Muscle layer of duodenum (tissue), 2 donors: ENCODE measurements around the gene ZFAND4.
"Not testable (repeated sequence)": the region's sequence is repeated elsewhere in the genome, so short reads cannot be mapped to it uniquely, and the experiment has no call there.

Source experiments
- H3K27ac ChIP-seq: one replicate; pipeline ENCODE4 v1.7.0; 2013; ENCODE audit warnings: mild to moderate bottlenecking, low read length
- H3K27me3 ChIP-seq: one replicate; pipeline ENCODE4 v1.7.0; 2013; ENCODE audit warnings: low read depth, mild to moderate bottlenecking, control low read depth, low read length
- H3K36me3 ChIP-seq, 2 donors: one replicate each; pipeline ENCODE4 v1.7.0; 2013; ENCODE audit warnings: low read length in 2 of 2, control low read depth in 1 of 2, mild to moderate bottlenecking in 1 of 2; ENCODE audit not compliant: insufficient read depth in 2 of 2, control insufficient read depth in 1 of 2
- H3K4me1 ChIP-seq, 2 donors: one replicate each; pipeline ENCODE4 v1.7.0; 2013; ENCODE audit warnings: low read length in 2 of 2, mild to moderate bottlenecking in 2 of 2, control low read depth in 1 of 2, moderate library complexity in 1 of 2; ENCODE audit not compliant: insufficient read depth in 2 of 2, control insufficient read depth in 1 of 2
- H3K4me3 ChIP-seq, 2 donors: one replicate each; pipeline ENCODE4 v1.7.0; 2013; ENCODE audit warnings: low read length in 2 of 2, low read depth in 1 of 2, mild to moderate bottlenecking in 1 of 2
- H3K9me3 ChIP-seq, 2 donors: one replicate each; pipeline ENCODE4 v1.7.0; 2013; ENCODE audit warnings: low read length in 2 of 2, control low read depth in 1 of 2, mild to moderate bottlenecking in 1 of 2; ENCODE audit not compliant: control insufficient read depth in 1 of 2
- donor health status: healthy.

Gene ZFAND4

DNA sequence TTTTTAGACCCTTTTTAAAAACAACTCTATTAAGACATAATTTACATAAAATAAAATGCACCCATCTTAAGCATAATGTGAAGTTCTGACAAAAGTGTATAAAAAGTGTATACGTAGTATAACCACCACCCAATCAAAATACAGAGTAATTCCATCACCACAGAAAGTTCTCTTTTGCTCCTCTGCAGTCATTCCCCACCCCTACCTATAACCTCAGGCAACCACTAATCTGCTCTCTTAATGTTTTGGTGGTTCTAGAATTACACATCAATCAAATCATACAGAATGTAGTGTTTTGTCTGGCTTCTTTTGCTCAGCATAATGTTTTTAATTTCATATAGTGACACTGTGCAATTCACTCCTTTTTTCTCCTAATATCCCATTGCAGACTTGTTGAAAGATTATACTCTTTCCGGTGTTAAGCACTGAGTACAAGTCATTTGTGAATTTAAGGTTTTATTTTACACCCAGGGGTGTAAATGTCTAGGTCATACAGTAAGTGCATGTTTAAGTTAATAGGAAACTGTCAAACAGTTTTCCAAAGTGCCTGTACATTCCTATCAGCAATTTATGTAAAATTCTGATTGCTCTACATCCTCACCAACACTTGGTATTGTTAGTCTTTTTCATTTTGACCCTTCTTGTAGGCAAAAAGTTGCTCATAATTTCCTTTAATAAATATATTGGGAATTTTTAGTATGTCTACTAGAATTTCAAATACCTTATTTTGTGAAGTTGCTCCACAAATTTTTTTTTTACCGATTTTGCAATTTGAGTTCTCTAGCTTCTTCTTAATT lies 86.3 kb downstream of the ZFAND4 start:
- no peaks in the 10 kb centered on the region for H3K4me1 ChIP-seq
- H3K27ac ChIP-seq = no peak overlapping the region
- H3K27me3 ChIP-seq = no peaks in the 10 kb centered on the region
- H3K9me3 ChIP-seq = no peaks in the 10 kb centered on the region
- peaks cover 0 to 5% of the 10 kb centered on the region in 2 donors for H3K36me3 ChIP-seq
- H3K4me3 ChIP-seq = no peak overlapping the region

DNA sequence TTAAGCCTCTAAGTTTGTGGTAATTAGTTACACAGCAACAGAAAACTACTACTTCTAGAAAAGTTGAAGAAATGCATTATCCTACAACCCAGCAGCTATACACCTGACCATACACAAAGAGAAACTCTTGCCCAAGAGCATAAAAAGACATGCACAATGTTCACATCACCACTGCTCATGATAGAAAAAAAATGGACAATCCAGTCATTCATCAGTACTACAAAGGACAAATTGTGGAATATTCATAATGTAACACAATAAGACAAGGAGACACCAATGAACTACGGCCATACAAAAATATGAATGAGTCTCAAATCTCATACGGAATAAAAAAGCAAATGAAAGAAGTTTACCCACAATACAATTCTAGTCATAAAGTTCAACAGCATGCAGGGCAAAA lies 87.4 kb downstream of the ZFAND4 start:
- no peaks in the 10 kb centered on the region for H3K27me3 ChIP-seq
- no peaks in the 10 kb centered on the region for H3K9me3 ChIP-seq
- no peak overlapping the region for H3K27ac ChIP-seq
- no peak overlapping the region for H3K4me3 ChIP-seq
- peaks cover 0 to 5% of the 10 kb centered on the region in 2 donors for H3K4me1 ChIP-seq
- H3K36me3 ChIP-seq = peaks cover 0 to 5% of the 10 kb centered on the region in 2 donors

DNA sequence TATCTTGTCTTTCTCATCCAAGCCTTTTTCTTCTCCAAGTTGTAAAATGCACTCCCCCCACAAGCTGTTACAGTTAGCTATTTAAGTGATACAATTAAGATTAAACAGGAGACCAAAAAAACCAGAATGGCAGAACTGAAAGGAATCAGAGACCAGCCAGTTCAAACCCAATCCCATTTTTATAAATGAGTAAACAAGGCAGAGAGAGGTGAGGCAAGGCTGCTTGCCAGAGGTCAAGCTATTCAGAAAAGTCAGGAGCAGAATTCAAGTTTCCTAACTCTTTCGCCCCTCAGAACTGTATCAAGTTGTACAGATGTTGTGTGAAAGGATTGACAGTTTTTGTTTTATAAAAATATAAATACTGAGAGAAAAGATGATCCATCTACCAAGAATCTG lies 90.2 kb downstream of the ZFAND4 start:
- no peak overlapping the region for H3K4me3 ChIP-seq
- H3K27ac ChIP-seq = no peak overlapping the region
- no peaks in the 10 kb centered on the region for H3K27me3 ChIP-seq
- H3K9me3 ChIP-seq = no peaks in the 10 kb centered on the region
- peaks cover 0 to 5% of the 10 kb centered on the region in 2 donors for H3K4me1 ChIP-seq
- H3K36me3 ChIP-seq = no peaks in the 10 kb centered on the region

DNA sequence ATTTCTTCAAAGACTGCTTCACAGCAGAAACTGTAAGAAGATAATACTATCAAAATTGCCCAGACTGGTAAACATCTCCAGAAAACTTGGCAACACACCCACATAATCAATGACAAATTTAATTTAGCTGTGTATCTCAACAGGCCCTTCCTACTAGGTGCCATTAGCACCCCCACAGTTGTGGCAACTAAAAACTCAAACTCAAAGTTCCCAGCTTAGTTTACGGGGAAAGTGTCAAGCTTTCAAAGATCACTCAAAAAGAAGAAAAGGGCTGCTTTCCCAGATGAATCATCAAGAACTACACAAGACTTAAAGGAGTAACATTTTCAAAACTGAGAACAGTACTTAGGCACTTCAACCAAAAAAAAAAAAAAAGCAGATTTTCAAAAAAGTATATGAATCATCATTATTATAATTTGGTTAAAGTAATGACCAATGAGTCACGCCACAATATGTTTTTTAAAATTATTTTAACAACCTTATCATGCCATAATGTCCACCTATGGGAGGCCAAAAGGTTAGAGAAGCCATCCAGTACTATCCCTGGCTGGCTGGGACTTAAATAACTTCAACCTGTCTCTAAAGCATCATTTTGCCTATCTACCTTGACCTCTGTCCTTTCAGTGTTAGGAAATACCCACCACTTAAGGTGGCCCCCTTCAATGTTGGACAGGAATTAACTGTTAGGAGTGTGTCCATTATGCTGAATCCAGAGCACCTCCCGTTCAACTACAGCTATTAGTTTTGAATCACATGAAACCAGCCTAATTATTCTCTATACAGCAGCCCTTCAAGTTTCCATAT lies 90.8 kb downstream of the ZFAND4 start:
- Histone ChIP-seq H3K27me3 (no peaks in the 10 kb centered on the region), H3K4me3 (no peak overlapping the region), H3K36me3 (no peaks in the 10 kb centered on the region), H3K4me1 (peaks cover 0 to 5% of the 10 kb centered on the region in 2 donors), H3K27ac (no peak overlapping the region), H3K9me3 (no peaks in the 10 kb centered on the region)

DNA sequence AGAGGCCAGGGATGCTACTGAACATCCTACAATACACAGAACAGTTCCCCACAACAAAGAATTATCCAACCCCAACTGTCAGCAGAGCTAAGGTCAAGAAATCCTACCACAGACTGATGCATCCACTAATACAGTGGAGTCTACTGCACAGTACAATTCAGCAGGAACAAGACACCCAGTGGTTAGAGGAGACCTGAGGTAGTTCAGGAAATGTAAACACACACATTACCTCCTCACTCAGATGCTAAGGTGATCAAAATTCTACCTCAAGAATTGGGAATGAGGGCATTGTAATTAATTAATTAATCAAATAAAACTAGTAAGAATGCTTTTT lies 91.4 kb downstream of the ZFAND4 start:
- no peaks in the 10 kb centered on the region for H3K9me3 ChIP-seq
- no peaks in the 10 kb centered on the region for H3K27me3 ChIP-seq
- H3K36me3 ChIP-seq = no peaks in the 10 kb centered on the region
- H3K4me3 ChIP-seq = peak overlapping the region in 1 of 2 donors; percentile 61
- peaks cover 0 to 5% of the 10 kb centered on the region in 2 donors for H3K4me1 ChIP-seq
- H3K27ac ChIP-seq = peak overlapping the region; percentile 81

DNA sequence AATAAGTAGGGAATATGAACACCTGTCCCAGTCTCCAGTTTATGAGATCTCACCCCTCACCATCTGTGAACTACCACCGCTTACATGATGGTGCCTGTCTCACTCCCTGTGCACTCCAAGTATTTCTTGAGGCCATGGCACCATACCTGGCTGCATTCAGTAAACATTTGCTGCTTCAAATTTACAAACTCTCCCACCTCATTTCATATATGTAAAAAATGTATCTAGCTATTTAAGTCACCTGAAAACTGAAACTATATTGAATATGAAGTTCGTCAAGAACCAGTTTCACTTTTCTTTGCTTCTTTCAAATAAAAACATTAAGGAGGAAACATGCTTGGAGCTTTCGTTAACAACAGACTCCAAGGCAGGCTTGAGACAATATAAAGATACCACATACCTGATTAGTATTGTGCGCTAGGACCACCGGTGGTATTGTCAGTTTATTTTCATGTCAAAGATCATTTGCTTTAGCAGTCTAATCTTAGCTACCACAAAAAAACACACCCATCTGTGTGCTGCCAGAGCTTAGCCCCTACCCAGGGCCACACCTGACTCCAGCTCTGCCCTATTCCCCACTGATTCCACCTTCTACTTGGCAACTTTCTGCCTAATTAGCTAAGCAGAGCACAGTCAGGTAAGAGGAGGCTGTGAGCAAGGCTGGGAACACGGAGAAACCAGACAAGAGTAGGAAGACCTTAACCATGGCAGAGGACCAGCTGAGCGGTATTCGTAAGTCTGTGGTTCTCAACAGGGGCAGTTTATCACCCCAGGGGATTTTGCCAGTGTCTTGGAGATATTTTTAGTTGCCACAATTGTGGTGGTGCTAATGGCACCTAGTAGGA lies 92.0 kb downstream of the ZFAND4 start:
- no peaks in the 10 kb centered on the region for H3K36me3 ChIP-seq
- peak overlapping the region in 1 of 2 donors; percentile 61 for H3K4me3 ChIP-seq
- H3K4me1 ChIP-seq = peaks cover 0 to 5% of the 10 kb centered on the region in 2 donors
- H3K9me3 ChIP-seq = no peaks in the 10 kb centered on the region
- peak overlapping the region; percentile 81 for H3K27ac ChIP-seq
- H3K27me3 ChIP-seq = no peaks in the 10 kb centered on the region

DNA sequence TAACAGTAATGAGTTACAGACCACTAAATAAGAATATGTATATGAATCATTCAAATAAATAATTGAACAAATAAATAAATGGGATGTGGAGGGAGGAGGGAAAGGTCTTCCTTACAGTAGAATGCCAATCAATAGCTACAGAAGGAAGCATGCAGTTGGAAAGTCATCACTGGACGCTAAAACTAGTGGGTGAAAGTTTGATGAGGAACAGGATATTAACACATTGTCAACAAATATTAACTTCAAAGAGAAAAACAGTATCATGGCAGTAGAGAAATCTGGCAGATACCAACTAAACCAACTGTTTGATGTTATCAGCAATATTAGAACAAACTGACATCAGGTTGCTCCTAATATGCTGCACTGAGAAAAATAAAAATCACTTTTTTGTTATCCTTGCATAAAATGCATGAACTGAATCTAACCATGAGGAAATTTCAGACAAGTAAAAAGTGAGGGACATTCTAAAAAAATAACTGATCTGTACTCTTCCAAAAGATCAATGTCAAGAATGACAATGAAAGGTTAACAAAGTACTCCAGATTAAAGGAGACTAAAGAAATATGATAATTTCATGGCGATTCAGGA lies 94.1 kb downstream of the ZFAND4 start:
- H3K4me1 ChIP-seq = peaks cover 0 to 5% of the 10 kb centered on the region in 2 donors
- H3K27me3 ChIP-seq = no peaks in the 10 kb centered on the region
- no peaks in the 10 kb centered on the region for H3K36me3 ChIP-seq
- no peak overlapping the region for H3K4me3 ChIP-seq
- H3K27ac ChIP-seq = no peak overlapping the region
- H3K9me3 ChIP-seq = no peaks in the 10 kb centered on the region

DNA sequence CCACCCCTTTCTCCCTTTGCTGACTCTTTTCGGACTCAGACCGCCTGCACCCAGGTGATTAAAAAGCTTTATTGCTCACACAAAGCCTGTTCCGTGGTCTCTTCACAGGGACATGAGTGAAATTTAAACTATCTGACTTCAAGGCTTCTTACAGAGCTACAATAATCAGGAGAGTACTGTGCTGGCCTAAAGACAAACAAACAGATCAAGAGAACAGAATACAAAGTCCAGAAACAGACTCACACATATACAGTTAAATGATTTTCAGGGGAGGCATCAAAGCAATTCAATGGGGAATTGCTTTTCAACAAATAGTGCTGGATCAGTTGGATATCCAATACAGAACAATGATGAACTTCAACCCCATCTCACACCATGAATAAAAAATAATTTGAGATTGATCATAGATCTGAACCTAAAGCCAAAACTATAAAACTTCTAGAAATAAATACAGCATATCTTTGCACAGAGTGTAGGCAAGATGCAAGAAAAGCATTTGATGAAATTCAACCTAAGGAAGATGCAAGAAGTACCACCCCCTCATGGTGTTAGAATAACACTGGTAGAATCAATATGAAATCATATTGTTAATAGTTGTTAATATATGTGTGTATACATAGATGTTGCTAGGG lies 96.5 kb downstream of the ZFAND4 start:
- H3K27ac ChIP-seq = no peak overlapping the region

DNA sequence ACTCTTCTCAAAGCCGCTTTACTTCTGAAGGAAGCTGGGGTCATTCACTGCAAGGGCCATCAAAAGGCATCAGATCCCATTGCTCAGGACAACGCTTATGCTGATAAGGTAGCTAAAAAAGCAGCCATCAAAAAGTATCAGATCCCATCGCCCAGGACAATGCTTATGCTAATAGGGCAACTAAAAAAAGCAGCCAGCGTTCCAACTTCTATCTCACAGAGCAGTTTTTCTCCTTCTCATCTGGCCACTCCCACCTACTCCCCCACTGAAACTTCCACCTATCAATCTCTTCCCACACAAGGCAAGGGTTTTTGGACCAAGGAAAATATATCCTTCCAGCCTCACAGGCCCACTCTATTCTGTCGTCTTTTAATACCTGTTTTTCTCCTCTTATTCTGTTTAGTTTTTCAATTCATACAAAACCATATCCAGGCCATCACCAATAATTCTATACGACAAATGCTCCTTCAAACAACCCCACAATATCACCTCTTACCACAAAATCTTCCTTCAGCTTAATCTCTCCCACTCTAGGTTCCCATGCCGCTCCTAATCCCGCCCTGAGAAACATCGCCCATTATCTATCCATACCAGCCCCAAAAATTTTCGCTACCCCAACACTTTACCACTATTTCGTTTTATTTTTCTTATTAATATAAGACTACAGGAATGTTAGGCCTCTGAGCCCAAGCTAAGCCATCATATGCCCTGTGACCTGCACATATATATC lies 97.4 kb downstream of the ZFAND4 start:
- not testable (repeated sequence) for H3K36me3 ChIP-seq, H3K27ac ChIP-seq, H3K4me1 ChIP-seq, H3K4me3 ChIP-seq, H3K27me3 ChIP-seq, H3K9me3 ChIP-seq

More for the DNA sequence above, 96.5 kb downstream of the ZFAND4 start:
- Histone ChIP-seq H3K9me3 (no peaks in the 10 kb centered on the region), H3K27me3 (no peaks in the 10 kb centered on the region), H3K36me3 (no peaks in the 10 kb centered on the region), H3K4me3 (no peak overlapping the region), H3K4me1 (peaks cover 0 to 4% of the 10 kb centered on the region in 2 donors)

DNA sequence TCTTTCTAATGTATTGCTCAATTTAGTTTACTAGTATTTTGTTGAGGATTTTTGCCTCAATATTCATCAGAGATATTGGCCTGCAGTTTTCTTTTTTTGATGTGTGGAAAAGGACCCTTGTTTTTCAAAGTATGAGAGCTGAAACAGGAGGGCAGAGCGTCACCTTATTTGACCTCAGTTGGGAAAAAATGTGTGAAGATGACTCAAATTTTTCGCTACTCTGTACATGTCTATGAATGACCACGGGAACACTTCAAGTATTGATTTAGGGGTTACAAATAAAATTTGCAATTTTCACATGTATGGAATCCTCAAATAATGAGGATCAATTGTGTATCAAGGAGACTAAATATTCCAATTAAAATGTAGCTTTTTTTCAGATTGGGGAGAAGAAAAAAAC lies 103.1 kb downstream of the ZFAND4 start:
- Histone ChIP-seq H3K36me3 (no peaks in the 10 kb centered on the region), H3K4me3 (no peak overlapping the region), H3K4me1 (no peaks in the 10 kb centered on the region), H3K27ac (no peak overlapping the region), H3K9me3 (no peaks in the 10 kb centered on the region), H3K27me3 (no peaks in the 10 kb centered on the region)
